ENCODE data around the gene RPL3. TPM values are rescaled to one million over a fixed set of nuclear protein-coding genes. Genes with fewer than 3 reads are reported as not detected.
A peak's percentile ranks its signal among the peaks of the same experiment; 100 is the strongest.

The RPL3 gene
- total and polyA plus RNA-seq, 2 donors (not counting 1 experiment from before 2014, with no cell fraction given), result 2,665 to 5,418 TPM

- 97% methylated on average over 11 of the region's 11 CpGs for WGBS (ENCODE audit: insufficient coverage)
- H3K36me3 ChIP-seq (replicated peaks in 1 of 2; ENCODE audit: control extremely low read depth in 1 of 2, control insufficient read depth in 1 of 2, extremely low read depth in 1 of 2, insufficient read depth in 2 of 2, low read length in 1 of 2), result no peaks in the 10 kb centered on the region
- no peaks in the 10 kb centered on the region for H3K79me2 ChIP-seq (ENCODE audit: control insufficient read depth, insufficient read depth, low read length)
- H3K27ac ChIP-seq (ENCODE audit: low read length in 2 of 2), result no peak overlapping the region
- no peak for DNase-seq
- H3K4me3 Mint-ChIP-seq, result no peak overlapping the region
- H3K27me3 Mint-ChIP-seq, result no peaks in the 10 kb centered on the region
- no peaks in the 10 kb centered on the region for H3K9me3 Mint-ChIP-seq (ENCODE audit: insufficient read depth)
- H3K9ac ChIP-seq (ENCODE audit: low read length), result no peak overlapping the region
- H2AFZ ChIP-seq (ENCODE audit: insufficient read depth, low read depth, low read length, poor library complexity, severe bottlenecking), result no peak overlapping the region
- peaks cover 16 to 22% of the 10 kb centered on the region in 2 donors for H3K4me1 ChIP-seq (ENCODE audit: control insufficient read depth in 2 of 2, insufficient read depth in 2 of 2, low read length in 2 of 2)
- no peak overlapping the region for H3K27ac Mint-ChIP-seq
- TF ChIP-seq CTCF (IDR thresholded peaks at IDR 0.05), result no peak
- no peak for TF ChIP-seq EZH2 (IDR thresholded peaks at IDR 0.05; ENCODE audit: borderline replicate concordance, insufficient read depth, low read depth, low read length, poor library complexity, severe bottlenecking)
- POLR2A ChIA-PET, result interaction anchor here (1.5 kb wide), 1 partner anchor 16 kb away, joined by 4 read pairs; the partner anchor contains the start of gene RPL3
- H3K4me1 Mint-ChIP-seq, result peaks cover 19% of the 10 kb centered on the region
- ATAC-seq (ENCODE audit: low read depth), result no peak
- no peak overlapping the region for H3K4me2 ChIP-seq (replicated peaks; ENCODE audit: low read depth, low read length, poor library complexity, severe bottlenecking)
- H3K4me3 ChIP-seq (ENCODE audit: control extremely low read depth in 1 of 5, extremely low read depth in 1 of 5, insufficient read depth in 1 of 5, low read depth in 2 of 5, low read length in 4 of 5), result no peak overlapping the region
- no peaks in the 10 kb centered on the region for H3K9me3 ChIP-seq (ENCODE audit: control extremely low read depth in 1 of 3, control insufficient read depth in 2 of 3, insufficient read depth in 1 of 3, low read length in 2 of 3)
- H4K20me1 ChIP-seq (ENCODE audit: control insufficient read depth, insufficient read depth, low read length, poor library complexity, severe bottlenecking), result no peaks in the 10 kb centered on the region
- no peaks in the 10 kb centered on the region for H3K27me3 ChIP-seq (replicated peaks in 1 of 4; ENCODE audit: control extremely low read depth in 1 of 4, control insufficient read depth in 3 of 4, insufficient read depth in 4 of 4, low read length in 3 of 4)
- CTCF ChIA-PET, result interaction anchor here (1.4 to 4.8 kb wide), 4 partner anchors 8 to 168 kb away, joined by 3 to 45 read pairs (median 9); no protein-coding TSS in a partner anchor
- intact Hi-C loops (cut with micrococcal nuclease), result no loop called here
Observed at GRCh38 chr22:39303358-39303757, 16.1 kb downstream of the RPL3 start.

GRCh38 chr22:39302431-39302960 is 16.9 kb downstream of the RPL3 start:
- H3K9me3 ChIP-seq (ENCODE audit: control extremely low read depth in 1 of 3, control insufficient read depth in 2 of 3, insufficient read depth in 1 of 3, low read length in 2 of 3), result no peaks in the 10 kb centered on the region
- no peak overlapping the region for H2AFZ ChIP-seq (ENCODE audit: insufficient read depth, low read depth, low read length, poor library complexity, severe bottlenecking)
- TF ChIP-seq EZH2 (IDR thresholded peaks at IDR 0.05; ENCODE audit: borderline replicate concordance, insufficient read depth, low read depth, low read length, poor library complexity, severe bottlenecking) (no peak), CTCF (IDR thresholded peaks at IDR 0.05) (no peak)
- no peak overlapping the region for H3K4me2 ChIP-seq (replicated peaks; ENCODE audit: low read depth, low read length, poor library complexity, severe bottlenecking)
- ChIA-PET CTCF (interaction anchor here (0.8 to 2.2 kb wide), 2 partner anchors 9 to 131 kb away, joined by 4 to 5 read pairs; no protein-coding TSS in a partner anchor), POLR2A (interaction anchor here (1.5 kb wide), 1 partner anchor 17 kb away, joined by 4 read pairs; the partner anchor contains the start of gene RPL3)
- peak overlapping the region; percentile 26 for H3K27ac Mint-ChIP-seq
- no peaks in the 10 kb centered on the region for H3K36me3 ChIP-seq (replicated peaks in 1 of 2; ENCODE audit: control extremely low read depth in 1 of 2, control insufficient read depth in 1 of 2, extremely low read depth in 1 of 2, insufficient read depth in 2 of 2, low read length in 1 of 2)
- H3K4me3 Mint-ChIP-seq, result no peak overlapping the region
- no peak overlapping the region for H3K4me3 ChIP-seq (ENCODE audit: control extremely low read depth in 1 of 5, extremely low read depth in 1 of 5, insufficient read depth in 1 of 5, low read depth in 2 of 5, low read length in 4 of 5)
- DNase-seq, result no peak
- H3K27me3 ChIP-seq (replicated peaks in 1 of 4; ENCODE audit: control extremely low read depth in 1 of 4, control insufficient read depth in 3 of 4, insufficient read depth in 4 of 4, low read length in 3 of 4), result no peaks in the 10 kb centered on the region
- H3K27me3 Mint-ChIP-seq, result no peaks in the 10 kb centered on the region
- 93% methylated on average over 1 of the region's 2 CpGs for WGBS (ENCODE audit: insufficient coverage)
- no peaks in the 10 kb centered on the region for H3K9me3 Mint-ChIP-seq (ENCODE audit: insufficient read depth)
- no peaks in the 10 kb centered on the region for H4K20me1 ChIP-seq (ENCODE audit: control insufficient read depth, insufficient read depth, low read length, poor library complexity, severe bottlenecking)
- peaks cover 26% of the 10 kb centered on the region for H3K4me1 Mint-ChIP-seq
- peaks cover 16 to 25% of the 10 kb centered on the region in 2 donors for H3K4me1 ChIP-seq (ENCODE audit: control insufficient read depth in 2 of 2, insufficient read depth in 2 of 2, low read length in 2 of 2)
- H3K79me2 ChIP-seq (ENCODE audit: control insufficient read depth, insufficient read depth, low read length), result no peaks in the 10 kb centered on the region
- intact Hi-C loops (cut with micrococcal nuclease), result no loop called here
- H3K9ac ChIP-seq (ENCODE audit: low read length), result no peak overlapping the region
- ATAC-seq (ENCODE audit: low read depth), result no peak
- H3K27ac ChIP-seq (ENCODE audit: low read length in 2 of 2), result no peak overlapping the region

Measured in B cell (primary cell).